Peyer's patch (tissue), 4 donors: ENCODE results near the gene SZRD1.

Experiments
- POLR2A ChIP-seq, 2 donors: fragments of 450-650 bp; IDR thresholded peaks; one replicate each; pipeline ENCODE4 v1.5.1; 2017; ENCODE audit warnings: antibody characterized with exemption in 2 of 2, mild to moderate bottlenecking in 2 of 2, moderate library complexity in 2 of 2
- TF ChIP-seq, protein P1 (sequence below), 6 experiments: fragments of 450-650 bp in 4 of 6; fragments of 200-600 bp in 2 of 6; sonication (generic) in 1 of 6; IDR thresholded peaks; one replicate each; pipeline ENCODE4 v1.5.1; 2017 to 2019; ENCODE audit warnings: antibody characterized with exemption in 6 of 6, mild to moderate bottlenecking in 3 of 6, moderate library complexity in 1 of 6

DNA sequence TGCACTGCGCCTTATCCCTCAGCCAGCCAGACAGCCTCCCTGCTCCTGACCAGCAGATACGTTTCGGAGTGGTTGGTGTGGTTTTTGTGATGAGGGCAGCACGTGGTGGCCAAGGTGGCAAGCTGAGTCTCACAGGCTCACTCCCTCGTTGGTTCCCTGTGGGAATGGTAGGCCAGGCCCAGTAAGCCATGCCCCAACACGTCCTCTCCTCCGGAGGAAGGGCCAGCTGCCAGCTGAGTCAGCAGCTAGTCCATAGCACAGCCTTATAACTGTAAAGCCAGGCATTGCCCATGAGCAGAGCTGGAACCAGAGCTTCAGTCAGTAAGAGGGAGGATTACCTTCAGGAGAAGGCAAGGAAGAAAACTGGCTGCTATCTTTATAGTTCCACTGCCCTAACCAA, 29.5 kb downstream of the SZRD1 start:
- TF ChIP-seq, protein P1, sequence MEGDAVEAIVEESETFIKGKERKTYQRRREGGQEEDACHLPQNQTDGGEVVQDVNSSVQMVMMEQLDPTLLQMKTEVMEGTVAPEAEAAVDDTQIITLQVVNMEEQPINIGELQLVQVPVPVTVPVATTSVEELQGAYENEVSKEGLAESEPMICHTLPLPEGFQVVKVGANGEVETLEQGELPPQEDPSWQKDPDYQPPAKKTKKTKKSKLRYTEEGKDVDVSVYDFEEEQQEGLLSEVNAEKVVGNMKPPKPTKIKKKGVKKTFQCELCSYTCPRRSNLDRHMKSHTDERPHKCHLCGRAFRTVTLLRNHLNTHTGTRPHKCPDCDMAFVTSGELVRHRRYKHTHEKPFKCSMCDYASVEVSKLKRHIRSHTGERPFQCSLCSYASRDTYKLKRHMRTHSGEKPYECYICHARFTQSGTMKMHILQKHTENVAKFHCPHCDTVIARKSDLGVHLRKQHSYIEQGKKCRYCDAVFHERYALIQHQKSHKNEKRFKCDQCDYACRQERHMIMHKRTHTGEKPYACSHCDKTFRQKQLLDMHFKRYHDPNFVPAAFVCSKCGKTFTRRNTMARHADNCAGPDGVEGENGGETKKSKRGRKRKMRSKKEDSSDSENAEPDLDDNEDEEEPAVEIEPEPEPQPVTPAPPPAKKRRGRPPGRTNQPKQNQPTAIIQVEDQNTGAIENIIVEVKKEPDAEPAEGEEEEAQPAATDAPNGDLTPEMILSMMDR (IDR thresholded peaks at IDR 0.05): no peak
- TF ChIP-seq POLR2A (IDR thresholded peaks at IDR 0.05): no peak
